Stimulated activated CD4-positive, alpha-beta T cell treated with anti-CD3 and anti-CD28 coated beads, Interleukin-4, amount 100 ng/mL, for 4 hours (primary cell): Measurements from ENCODE around the gene PSENEN.
"Not testable (repeated sequence)": the region's sequence is repeated elsewhere in the genome, so short reads cannot be mapped to it uniquely, and the experiment has no call there.

Experiments
- DNase-seq, 2 experiments: peaks; one replicate each; pipeline ENCODE4 v3.0.0-alpha.2; 2020

Gene PSENEN

DNA sequence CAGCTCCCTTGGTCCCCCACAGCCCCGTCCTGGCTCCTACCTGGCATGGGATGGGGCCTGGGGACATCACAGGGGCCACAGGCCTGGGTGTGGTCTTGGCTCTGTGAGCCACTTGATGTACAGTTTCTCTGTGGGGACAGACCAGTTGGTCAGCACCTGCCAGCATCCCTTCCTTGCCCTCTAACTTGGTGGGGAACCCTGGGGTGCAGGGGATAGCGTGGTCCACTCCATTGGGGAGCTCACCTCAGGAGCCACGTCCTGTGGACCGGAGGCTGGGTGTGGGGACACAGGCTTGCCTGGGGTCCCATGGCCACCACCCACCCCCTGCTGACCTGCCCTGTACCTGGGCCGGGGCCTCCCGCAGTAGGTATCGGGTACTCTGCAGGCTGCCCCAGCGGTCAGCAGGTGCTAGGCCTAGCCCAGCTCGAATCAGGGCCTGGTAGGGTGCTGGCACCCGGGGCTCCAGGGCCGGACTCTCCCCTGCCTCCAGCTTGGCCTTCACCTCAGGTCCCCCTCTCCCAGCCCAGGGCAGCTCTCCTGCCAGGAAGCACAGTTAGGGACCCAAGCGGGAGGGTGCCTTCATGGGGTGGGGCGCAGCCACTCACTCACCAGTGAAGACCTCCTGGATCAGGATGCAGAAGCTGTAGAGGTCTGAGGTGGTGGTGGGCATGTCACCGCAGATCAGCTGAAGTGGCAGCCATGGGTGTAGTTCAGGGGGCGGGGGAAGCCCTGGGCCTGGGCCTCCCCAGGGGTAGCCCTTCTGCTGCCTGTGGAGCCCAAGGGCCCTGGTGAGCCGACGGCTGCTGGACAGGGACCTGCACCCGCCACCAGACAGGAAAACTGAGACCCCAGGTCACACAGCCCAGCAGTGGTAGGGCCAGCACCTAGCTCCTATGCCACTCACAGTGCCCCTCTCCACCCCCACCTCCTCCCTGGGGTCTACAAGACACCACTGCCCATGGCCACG, 44.8 kb downstream of the PSENEN start:
- no peak for DNase-seq

- no peak for DNase-seq
Observed at GRCh38 chr19:35790981-35791813, 45.7 kb downstream of the PSENEN start.

GRCh38 chr19:35791814-35792279, 46.4 kb downstream of the PSENEN start:
- DNase-seq = no peak

DNA sequence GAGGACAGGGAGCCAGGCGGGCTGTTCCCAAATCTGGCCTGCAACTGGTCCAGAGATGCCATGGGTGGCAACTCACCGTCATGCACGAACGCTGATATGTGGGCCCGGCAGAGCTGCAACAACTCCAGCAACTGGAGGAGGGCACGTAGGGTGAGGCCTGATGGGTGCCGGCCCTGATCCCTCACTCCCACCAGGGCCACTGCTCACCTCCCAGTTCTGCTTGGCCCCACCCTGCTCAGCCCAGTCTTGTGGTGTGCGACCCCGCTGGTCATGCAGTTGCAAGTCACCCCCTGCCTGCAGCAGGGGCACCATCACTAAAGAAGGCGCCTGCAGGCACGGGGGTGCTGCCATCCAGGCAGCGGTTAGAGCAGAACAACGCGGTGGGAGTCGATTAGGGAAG, 46.9 kb downstream of the PSENEN start:
- no peak for DNase-seq

GRCh38 chr19:35792888-35793287, 47.4 kb downstream of the PSENEN start:
- no peak for DNase-seq

GRCh38 chr19:35793381-35794165, 48.1 kb downstream of the PSENEN start:
- DNase-seq = no peak

GRCh38 chr19:35795564-35795963, 50.1 kb downstream of the PSENEN start:
- DNase-seq = not testable (repeated sequence)
